NK-92 treated with Interleukin-12 subunit alpha and Interleukin-12 subunit beta, amount 100 ng/mL, for 24 hours (cell line): Measurements from ENCODE around the gene FAM89B.

Experiments used
- DNase-seq: peaks from one replicate; lab custom pipeline; 2025; lab: John Stamatoyannopoulos, UW

Gene FAM89B

DNA sequence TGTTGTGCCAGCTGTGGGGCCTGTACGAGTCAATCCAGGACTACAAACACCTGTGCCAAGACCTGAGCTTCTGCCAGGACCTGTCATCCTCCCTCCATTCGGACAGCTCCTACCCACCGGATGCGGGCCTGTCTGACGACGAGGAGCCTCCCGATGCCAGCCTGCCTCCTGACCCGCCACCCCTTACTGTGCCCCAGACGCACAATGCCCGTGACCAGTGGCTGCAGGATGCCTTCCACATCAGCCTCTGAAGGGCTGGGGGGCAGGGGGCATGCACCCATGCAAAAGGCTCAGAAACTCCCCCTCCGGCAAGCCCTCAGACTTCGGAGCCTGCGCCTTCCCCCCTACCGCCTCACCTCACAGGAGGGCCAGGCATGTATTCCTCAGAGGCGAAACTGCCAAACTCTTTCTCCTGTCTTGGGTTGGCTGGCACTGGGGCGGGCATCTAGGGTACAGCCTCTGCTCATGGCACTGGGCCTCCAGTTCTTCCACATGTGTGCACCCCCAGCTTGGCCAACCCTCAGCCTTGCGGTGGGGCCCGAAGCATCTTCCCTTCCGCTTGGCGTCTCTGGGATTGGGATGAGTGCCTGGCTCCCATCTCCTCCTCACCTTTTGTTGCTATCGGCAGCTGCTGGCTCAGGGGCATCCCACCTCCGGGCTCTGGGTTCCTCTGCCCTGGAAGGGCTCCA is 1.2 kb downstream of the FAM89B start:
- DNase-seq, result no peak

GRCh38 chr11:65574109-65574810 is 1.9 kb downstream of the FAM89B start:
- DNase-seq, result peak; percentile 91

DNA sequence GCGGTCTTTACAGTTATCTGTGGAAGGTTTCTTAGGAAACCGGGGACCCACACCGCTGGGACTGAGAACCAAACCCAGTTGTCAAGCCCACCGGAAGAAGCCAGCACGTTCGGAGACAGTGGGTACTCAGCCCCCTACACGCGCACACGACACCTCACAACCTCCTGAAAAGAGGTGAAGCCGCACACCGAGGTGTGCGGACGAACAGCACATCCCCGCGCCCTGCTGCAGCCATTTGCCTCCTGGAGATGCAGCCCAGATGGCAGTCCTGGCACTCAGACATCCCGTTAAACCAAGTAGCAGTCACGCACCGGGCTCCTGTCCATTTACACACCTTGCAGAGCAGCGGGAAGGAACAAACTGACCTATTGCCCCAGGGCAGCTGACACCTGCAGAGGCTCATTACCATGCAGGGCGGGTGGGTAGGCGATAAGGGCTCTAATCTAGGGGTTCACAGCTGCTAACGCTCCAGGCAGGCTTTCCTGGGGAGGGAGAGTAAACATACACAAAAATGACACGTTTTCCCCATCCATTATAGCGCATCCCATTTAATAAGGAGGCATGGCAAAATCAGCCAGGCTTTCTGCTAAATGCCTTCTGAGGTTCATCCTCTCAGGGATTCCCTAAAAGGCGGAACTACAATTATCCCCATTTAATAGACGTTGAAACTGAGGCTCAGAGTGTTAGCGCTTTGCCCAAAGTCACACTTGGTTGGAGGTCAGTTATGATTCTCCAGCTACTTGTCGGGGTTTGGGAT is 2.7 kb downstream of the FAM89B start:
- no peak for DNase-seq

- DNase-seq, result peak; percentile 75
Measured at GRCh38 chr11:65575568-65576231, 3.4 kb downstream of the FAM89B start, which contains the start of gene EHBP1L1. Gene EHBP1L1, plus strand, starts transcription at chr11:65576053. Its CDS starts 250 bp downstream, at chr11:65576303.

GRCh38 chr11:65576232-65576866 is 4.0 kb downstream of the FAM89B start:
- no peak for DNase-seq

DNA sequence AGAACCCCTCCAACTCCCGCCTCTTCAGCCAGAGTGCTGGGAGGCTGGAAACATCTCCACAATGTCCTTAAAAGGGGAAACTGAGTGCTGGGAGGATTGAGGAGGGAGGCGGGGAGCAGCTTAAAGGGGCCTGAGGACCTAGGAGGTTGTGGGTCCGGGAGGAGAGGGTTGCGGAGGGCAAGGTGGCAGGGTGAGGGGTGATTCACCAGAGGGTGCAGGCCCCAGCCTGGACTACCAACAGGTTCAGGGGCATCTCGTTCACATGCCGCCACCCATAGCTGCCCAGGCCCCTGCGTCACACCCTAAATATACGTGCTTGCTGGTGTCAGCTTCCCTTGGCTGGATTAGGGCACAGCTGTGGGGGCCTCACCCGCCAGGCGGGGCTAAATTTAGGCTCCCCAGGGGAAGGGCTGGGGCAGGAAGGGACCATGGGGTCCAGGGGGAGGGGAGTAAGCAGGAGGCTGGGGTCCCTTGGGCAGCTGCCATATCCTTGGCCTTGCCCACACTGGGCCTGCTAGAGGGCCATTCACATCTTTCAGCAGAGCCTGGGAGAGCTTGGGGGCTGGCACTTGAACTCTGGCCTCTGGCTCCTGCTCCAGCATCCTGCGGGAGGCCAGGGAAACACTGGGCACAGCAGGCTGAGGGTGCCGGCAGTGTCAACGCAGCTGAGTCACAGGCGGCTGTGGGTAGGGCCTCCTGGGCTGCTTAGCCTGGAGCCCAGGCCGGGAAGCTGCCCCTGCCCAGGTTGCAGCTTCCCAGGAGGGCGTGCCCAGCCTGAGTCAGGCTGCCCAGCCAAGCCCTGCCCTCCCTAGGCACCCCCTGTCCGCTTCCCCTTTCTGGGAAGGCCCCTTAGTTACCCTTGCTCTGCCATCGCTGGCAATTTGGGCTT is 4.8 kb downstream of the FAM89B start:
- peak; percentile 30 for DNase-seq

- DNase-seq, result no peak
Measured at GRCh38 chr11:65577756-65578109, 5.4 kb downstream of the FAM89B start.

DNA sequence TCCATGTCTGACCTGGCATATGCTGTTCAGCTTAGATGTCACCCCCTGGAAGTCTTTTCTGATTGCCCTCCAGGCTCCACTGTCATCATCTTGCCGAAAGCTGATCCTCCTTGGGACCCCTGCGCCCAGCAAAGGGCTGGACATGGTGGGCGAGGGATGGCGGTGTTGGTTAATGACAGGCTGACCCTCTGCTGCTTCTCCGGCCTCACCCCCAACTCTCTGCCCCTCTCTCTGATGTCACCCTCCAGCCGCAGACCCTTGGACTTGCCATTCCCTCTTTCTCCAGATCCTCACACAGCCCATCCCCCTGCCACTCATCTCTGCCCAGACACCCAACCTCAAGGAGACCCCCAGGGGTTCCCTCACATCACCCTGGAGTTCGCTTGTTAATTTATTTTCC is 5.8 kb downstream of the FAM89B start:
- no peak for DNase-seq

DNA sequence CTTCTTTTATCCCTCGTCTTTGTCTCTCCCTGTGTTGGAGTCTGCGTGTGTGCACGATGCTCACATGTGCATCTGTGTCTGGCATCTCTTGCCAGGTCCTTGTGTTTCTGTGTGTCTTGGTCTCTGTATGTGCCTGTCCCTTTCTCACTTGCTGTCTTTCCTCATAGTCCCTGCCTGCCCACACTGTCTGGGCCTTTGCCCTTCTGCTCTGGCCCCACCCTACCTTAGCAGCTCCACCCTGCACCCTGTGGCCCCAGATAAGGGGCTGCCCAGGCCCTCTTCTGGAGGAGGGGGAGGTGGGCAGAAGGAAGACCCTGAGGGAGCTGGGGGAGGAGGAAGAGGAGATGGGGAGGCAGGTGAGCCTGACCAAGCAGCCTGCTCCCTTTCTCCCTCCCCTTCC is 6.3 kb downstream of the FAM89B start:
- no peak for DNase-seq

DNA sequence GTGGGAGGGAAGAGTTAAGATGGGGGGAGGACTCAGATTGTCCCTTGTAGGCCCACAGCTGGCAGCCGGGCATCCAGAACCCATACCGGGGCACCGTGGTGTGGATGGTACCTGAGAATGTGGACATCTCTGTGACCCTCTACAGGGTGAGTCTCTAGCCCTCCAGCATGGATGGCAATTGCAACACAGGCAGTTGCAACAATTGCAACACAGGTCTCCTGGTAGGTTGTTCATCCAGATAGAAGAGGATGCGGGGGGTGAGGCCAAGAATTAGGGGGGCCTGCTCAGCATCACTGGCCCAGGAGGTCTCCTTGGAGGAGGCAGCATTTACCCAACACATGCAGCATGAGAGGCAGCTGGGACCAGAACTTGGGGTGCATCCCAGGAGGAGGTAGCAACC is 7.0 kb downstream of the FAM89B start:
- DNase-seq, result no peak

DNA sequence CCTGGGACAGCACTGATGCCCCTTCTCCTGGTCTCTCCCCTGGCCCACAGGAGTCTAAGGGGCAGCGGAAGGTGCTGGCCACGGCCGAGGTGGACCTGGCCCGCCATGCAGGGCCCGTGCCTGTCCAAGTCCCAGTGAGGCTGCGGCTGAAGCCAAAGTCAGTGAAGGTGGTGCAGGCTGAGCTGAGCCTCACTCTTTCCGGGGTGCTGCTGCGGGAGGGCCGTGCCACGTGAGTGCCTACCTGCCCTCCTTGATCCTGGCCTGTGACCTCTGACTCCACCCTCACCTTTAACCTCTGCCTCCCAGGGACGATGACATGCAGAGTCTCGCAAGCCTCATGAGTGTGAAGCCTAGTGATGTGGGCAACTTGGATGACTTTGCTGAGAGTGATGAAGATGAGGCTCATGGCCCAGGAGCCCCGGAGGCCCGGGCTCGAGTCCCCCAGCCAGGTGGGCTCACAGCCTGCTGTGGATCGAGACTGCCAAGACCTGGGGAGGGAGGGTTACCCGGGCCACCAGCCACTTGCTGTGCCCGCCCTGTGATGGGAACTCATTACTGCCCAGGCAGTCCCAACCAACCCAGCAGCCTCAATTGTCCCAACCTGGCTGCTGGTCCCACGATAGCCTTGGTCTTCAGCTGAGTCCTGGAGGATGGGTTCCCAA is 7.8 kb downstream of the FAM89B start:
- no peak for DNase-seq

GRCh38 chr11:65580756-65581155 is 8.4 kb downstream of the FAM89B start:
- no peak for DNase-seq

DNA sequence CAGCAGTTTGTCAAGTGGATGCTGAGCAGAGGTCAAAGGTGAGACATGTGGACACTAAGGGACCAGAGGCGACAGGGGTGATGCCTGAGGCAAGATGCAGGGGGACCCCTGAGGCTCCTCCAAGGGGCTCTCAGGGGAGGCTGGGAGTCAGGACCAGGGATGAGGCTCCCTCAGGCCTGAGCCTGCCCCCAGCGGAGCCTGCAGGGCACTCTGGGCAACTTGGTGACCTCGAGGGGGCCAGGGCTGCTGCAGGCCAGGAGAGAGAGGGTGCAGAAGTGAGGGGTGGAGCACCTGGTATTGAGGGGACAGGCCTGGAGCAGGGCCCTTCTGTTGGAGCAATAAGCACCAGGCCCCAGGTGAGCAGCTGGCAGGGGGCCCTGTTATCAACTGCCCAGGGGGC is 9.6 kb downstream of the FAM89B start:
- no peak for DNase-seq

GRCh38 chr11:65583589-65583988 is 11.3 kb downstream of the FAM89B start:
- no peak for DNase-seq

- no peak for DNase-seq
Measured at GRCh38 chr11:65584106-65584505, 11.8 kb downstream of the FAM89B start.

- DNase-seq, result no peak
Measured at GRCh38 chr11:65584723-65585171, 12.4 kb downstream of the FAM89B start.

- no peak for DNase-seq
Measured at GRCh38 chr11:65585396-65586246, 13.3 kb downstream of the FAM89B start.

- DNase-seq, result no peak
Measured at GRCh38 chr11:65586247-65586630, 13.9 kb downstream of the FAM89B start.

DNA sequence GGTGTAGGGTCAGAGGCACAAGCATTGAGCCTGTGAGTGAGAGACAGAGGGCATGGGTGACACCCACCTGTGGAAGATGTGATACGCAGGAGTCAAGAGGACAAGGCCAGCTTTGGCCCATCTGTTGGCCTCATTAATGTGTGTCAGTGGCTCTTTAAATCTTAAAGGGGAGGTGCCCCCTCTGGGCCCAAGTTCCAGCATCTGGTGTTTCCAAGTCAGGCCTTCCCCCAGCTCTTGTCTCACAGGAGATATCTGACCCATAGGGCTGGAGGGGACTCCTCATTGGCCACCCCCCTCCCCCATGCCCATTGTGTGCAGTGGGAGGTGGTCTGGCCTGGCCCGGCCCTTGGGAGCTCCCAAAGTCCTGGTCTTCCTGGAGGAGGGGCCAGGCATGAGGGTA is 14.3 kb downstream of the FAM89B start:
- DNase-seq, result no peak
